Activated T-cell treated with anti-CD3 and anti-CD28 coated beads, Interleukin-2, amount 50 U/mL, for 48 hours (primary cell): Measurements from ENCODE around the gene OBSCN.
A peak's percentile ranks its signal among the peaks of the same experiment; 100 is the strongest.

Source experiments
- DNase-seq, 2 experiments: peaks; one replicate each; pipeline ENCODE4 v3.0.0-alpha.2; 2020

Gene OBSCN

GRCh38 chr1:228277491-228278431 is 69.9 kb downstream of the OBSCN start:
- peak; percentile 9 to 16 for DNase-seq

GRCh38 chr1:228278432-228278941 is 70.6 kb downstream of the OBSCN start:
- DNase-seq: peak; percentile 7 to 12

DNA sequence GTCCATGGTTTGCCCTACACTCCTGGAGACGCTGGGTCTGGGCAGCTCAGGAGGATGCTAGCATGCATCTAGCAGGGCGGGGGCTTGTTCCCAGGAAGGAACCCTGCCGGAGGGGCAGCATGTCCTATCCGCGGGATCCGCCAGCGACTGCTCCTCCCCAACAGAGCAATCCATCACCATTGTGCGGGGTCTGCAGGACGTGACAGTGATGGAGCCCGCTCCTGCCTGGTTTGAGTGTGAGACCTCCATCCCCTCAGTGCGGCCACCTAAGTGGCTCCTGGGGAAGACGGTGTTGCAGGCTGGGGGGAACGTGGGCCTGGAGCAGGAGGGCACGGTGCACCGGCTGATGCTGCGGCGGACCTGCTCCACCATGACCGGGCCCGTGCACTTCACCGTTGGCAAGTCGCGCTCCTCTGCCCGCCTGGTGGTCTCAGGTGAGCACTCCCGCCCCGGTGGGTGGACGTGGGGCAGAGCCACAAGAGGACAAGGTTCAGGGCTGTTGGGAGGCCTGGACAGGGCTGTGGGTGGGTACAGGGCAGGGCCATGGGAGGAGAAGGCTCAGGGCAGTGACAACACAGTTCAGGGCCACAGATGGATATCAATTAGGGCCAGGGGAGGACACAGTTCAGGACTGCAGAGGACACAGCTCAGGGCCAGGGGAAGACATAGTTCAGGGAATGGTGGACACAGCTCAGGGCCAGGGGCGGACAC is 71.3 kb downstream of the OBSCN start:
- DNase-seq: peak; percentile 10 to 13

GRCh38 chr1:228279722-228280105 is 71.9 kb downstream of the OBSCN start:
- peak in 1 of 2 experiments; percentile 9 for DNase-seq

GRCh38 chr1:228280106-228280901 is 72.5 kb downstream of the OBSCN start:
- no peak for DNase-seq

DNA sequence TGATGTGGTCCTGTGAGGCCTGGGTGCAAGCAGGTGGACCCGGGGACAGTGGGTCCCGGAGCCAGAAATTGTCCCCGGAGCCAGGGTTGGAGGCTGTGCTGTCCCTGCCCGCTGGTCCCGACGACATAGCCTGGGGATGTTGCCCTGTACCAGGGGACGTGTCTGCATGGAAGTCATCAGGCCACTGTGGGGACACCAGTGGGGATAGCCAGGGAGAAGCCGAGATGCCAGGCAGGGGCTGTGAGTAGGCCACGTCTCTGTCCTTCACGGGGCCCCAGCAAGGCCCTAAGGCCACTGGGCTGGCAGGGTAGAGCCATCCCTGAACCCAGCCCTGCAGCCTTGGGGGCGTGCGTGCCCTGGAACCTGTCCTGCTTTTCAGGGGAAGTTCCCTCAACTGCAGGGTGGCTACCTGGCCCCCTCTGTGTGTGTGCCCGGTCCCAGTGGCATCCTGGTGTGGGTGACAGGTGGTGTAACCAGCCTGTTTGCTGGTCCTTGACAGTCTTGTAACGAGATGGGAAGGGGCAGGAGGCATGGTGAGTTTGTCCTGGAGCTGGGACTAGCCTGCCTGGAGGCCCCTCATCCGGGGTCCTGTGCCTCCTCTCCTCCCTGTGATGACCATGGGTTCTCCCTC is 73.2 kb downstream of the OBSCN start:
- no peak for DNase-seq

DNA sequence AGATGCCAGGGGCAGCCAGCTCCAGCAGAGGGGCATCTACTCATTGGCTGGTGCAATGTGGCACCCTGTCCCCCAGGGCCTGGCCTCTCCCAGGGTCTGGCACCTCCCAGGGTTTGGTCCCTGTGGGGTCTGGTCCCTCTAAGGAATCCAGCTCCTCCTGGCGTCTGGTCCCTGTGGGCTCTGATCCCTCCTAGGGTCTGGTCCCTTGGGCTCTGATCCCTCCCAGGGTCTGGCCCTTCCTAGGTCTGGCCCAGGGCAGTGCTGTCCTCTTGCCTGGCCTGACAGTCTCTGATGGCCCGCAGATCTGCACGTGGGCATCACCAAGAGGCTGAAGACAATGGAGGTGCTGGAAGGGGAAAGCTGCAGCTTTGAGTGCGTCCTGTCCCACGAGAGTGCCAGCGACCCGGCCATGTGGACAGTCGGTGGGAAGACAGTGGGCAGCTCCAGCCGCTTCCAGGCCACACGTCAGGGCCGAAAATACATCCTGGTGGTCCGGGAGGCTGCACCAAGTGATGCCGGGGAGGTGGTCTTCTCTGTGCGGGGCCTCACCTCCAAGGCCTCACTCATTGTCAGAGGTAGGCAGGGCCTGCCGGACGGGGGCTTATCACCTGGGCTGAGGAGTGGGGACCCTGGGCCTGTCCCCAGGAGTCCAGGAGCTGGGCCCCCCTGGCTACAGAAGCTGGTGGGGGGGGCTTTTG is 73.9 kb downstream of the OBSCN start:
- DNase-seq: peak in 1 of 2 experiments; percentile 6

DNA sequence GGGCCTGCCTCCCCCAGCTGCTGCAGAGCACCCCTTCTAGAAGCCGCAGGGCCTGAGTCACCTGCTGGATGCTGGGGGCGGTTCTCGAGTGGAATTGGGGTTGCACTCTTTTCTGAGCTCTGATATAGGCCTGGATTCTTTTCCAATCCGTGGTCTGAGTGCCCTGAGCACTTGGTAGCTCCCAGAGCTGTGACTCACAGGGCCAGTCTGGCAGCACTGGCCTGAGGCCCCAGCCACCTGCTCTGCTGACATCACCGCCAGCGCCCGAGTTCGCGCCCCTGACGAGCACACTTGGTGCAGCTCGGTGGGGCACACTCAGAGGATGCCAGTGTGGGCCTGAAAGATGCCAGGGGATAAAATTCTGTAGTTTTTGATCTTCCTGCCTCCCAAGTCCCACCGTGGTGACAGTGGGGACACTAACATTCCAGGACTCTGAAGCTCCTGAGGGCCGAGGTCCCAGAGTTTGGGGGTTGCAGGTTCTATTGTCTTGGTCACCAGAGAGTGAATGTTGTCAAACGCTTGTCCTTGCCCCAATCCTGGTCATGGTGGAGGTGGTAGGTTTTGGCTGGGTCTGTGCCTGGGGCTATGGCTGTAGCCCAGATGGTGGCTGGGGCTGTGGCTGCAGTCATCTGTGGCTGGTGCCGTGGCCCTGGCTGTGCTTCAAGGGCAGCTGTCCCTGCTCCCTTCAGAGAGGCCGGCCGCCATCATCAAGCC is 74.6 kb downstream of the OBSCN start:
- DNase-seq: peak in 1 of 2 experiments; percentile 2

GRCh38 chr1:228283043-228283371 is 75.2 kb downstream of the OBSCN start:
- DNase-seq: no peak

DNA sequence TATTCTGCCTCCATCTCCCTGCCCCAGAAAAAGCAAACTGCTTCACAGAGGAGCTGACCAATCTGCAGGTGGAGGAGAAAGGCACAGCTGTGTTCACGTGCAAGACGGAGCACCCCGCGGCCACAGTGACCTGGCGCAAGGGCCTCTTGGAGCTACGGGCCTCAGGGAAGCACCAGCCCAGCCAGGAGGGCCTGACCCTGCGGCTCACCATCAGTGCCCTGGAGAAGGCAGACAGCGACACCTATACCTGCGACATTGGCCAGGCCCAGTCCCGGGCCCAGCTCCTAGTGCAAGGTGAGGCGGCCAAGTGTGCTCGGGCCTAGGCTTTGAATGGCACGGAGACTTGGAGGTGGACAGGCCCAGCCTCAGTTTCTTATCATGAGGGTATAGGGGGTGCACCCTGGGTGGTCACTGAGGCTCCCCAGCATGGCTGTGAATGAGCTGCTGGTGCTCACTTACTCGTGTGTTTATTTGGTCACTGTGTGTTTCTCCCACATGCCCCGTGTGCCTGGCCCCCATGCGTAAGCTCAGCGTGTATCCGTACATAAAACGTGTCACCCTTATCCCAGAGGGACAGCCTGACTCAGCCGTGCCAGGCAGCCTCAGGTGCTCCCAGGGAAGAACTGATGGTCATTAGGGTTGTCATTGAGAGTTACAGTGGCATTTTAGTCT is 75.8 kb downstream of the OBSCN start:
- no peak for DNase-seq

DNA sequence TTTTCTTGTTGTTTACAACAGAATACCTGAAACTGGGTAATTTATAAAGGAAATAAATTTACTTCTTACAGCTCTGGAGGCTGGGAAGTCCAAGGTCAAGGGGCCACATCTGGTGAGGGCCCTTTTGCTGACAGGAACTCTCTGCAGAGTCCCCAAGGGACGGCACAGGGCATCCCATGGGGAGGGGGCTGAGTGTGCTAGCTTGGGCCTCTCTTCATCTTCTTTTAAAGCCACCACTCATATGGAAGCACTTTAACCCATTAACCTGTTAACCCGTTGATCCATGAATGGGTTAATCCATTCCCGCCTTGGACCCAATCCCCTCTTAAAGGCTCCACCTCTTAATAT is 76.3 kb downstream of the OBSCN start:
- DNase-seq: no peak

DNA sequence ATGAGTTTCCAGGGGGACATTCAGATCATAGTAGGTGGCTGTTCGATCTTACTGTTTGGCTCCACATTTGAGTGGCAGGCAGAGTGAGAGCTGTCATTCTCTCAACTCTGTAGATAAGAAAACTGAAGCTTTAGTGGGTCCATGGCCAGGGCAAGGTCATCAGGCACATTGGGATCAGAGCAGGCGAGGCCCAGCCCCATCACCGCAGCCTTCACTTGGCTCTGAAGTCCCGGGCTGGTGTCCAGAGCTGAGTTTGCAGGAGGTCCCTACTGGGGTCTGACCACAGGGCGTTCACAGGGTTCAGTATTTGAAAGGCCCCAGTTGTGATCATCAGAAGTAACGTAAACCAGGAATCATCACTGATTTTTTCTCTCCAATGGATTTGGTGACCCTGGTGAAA is 76.7 kb downstream of the OBSCN start:
- no peak for DNase-seq

DNA sequence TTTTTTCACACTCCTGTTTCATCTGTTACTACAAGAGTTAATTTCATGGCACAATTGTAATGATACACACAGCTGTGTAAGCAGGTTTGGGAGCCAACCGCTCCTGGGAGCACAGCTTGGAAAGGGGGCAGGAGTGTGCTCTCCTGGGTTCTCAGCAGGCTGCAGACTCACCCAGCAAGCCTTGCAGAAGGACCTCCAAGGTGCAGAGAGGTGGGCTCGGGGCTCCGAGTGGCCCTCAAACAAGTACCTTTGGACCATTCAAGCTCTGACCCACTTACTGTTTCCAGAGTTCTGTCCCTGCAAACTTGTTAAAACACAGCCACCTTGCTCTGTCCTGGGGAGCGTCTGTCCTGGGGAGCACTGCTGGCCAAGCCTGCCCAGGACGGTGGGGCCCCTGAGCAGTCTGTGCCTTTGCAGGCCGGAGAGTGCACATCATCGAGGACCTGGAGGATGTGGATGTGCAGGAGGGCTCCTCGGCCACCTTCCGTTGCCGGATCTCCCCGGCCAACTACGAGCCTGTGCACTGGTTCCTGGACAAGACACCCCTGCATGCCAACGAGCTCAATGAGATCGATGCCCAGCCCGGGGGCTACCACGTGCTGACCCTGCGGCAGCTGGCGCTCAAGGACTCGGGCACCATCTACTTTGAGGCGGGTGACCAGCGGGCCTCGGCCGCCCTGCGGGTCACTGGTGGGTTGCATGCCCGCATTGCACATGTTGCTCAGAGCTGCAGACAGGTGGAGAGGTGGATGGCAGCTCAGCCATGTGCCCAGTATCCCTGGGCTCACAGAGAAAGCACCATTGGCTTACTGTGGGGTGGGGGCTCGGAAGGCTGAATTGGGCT is 78.0 kb downstream of the OBSCN start:
- no peak for DNase-seq

DNA sequence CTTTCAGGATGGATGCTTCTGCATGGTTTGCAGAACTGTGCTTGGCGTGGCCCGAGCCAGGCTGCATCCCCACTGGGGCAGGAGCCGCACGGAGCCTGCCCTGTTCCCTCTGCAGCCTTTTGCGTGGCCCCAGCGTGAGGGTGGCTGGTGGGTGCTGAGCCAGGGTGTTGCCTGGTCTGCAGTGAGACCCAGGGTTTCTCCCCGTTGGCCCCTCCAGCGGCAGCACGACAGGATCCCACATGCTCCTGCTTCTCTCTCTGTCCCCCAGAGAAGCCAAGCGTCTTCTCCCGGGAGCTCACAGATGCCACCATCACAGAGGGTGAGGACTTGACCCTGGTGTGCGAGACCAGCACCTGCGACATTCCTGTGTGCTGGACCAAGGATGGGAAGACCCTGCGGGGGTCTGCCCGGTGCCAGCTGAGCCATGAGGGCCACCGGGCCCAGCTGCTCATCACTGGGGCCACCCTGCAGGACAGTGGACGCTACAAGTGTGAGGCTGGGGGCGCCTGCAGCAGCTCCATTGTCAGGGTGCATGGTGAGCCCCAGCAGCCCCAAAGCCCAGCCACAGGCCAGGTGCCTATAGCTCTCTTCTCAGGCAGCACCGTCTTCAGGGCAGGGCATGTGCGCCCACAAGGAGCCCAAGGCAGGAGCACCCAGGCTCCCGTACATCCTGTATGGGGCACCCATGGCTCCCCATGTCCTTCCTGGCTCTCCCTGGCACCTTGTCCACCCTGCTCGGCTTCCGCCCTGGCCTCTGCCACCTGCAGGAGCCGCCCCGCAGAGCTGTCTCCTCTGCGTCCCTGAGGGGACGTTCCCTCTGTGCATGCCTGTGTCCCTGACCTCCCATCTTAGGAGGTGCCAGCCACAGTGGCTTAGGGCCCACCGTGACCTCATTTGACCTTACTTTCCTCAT is 78.9 kb downstream of the OBSCN start:
- DNase-seq: no peak

DNA sequence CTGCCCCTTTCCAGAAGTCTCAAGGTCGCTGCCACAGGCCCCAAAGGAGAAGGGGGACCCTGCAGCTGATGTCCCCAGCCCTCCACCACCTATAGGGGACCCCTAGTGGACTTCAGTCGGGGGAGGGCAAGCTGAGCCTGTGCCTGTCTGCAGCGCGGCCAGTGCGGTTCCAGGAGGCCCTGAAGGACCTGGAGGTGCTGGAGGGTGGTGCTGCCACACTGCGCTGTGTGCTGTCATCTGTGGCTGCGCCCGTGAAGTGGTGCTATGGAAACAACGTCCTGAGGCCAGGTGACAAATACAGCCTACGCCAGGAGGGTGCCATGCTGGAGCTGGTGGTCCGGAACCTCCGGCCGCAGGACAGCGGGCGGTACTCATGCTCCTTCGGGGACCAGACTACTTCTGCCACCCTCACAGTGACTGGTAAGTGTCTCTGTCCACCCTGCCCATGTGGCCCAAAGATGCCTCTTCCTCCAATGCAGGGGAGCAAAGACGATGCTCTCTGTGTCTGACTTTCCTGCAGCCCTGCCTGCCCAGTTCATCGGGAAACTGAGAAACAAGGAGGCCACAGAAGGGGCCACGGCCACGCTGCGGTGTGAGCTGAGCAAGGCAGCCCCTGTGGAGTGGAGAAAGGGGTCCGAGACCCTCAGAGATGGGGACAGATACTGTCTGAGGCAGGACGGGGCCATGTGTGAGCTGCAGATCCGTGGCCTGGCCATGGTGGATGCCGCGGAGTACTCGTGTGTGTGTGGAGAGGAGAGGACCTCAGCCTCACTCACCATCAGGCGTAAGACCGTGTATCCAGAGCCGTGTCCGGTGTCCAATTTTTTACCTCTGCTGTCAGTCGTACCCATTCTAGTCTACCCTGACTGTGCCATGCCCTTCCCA is 79.9 kb downstream of the OBSCN start:
- no peak for DNase-seq

DNA sequence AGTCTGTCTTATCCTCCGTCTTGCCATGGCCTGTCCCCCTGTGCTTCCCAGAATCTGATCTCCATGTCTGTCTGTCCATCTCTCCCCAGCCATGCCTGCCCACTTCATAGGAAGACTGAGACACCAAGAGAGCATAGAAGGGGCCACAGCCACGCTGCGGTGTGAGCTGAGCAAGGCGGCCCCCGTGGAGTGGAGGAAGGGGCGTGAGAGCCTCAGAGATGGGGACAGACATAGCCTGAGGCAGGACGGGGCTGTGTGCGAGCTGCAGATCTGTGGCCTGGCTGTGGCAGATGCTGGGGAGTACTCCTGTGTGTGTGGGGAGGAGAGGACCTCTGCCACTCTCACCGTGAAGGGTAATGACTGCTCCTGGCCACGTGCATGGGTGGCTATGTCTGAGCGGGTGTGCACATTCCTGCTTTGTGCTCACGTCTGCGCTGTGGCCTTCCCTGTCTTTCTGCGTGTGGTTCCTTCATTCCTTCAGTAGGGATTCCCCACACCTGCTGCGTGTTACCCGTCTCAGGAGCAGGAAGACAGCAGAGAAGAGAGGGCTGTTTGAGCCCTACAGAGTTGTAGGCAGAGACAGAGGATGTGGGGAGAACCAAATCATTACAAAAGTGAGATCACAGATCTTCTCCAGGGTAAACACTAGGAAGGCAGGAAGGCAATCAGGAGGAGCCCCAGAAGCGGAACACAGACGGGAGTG is 80.8 kb downstream of the OBSCN start:
- DNase-seq: no peak

GRCh38 chr1:228289239-228289849 is 81.5 kb downstream of the OBSCN start:
- DNase-seq: no peak
